ENCODE data around the gene DNAJA2.

DNA sequence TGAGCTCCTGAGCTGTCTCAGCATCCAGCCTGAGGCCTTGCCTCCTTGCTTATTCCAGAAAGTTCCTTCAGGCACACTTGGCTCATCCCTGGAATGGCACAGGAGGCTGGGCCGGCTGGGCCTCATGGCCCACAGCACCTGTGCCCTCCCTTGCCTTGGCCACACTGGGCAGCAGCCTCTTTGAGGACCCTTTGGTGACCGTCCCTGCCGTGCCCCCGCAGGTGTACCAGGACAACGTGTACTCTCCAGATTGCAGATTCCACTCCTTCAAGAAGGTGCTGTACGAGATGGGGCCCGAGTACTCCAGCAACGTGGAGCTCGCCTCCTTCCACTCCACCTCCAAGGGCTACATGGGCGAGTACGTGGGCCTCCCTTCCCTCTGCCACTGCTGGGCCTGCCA is 55.1 kb downstream of the DNAJA2 start:
- TF ChIP-seq, protein P1, sequence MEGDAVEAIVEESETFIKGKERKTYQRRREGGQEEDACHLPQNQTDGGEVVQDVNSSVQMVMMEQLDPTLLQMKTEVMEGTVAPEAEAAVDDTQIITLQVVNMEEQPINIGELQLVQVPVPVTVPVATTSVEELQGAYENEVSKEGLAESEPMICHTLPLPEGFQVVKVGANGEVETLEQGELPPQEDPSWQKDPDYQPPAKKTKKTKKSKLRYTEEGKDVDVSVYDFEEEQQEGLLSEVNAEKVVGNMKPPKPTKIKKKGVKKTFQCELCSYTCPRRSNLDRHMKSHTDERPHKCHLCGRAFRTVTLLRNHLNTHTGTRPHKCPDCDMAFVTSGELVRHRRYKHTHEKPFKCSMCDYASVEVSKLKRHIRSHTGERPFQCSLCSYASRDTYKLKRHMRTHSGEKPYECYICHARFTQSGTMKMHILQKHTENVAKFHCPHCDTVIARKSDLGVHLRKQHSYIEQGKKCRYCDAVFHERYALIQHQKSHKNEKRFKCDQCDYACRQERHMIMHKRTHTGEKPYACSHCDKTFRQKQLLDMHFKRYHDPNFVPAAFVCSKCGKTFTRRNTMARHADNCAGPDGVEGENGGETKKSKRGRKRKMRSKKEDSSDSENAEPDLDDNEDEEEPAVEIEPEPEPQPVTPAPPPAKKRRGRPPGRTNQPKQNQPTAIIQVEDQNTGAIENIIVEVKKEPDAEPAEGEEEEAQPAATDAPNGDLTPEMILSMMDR (IDR thresholded peaks at IDR 0.05), result no peak
- no peak for TF ChIP-seq POLR2A (IDR thresholded peaks at IDR 0.05)

All from stomach (tissue), 4 donors.